ENCODE data around the gene CIB1.
"Not testable (repeated sequence)": the region's sequence is repeated elsewhere in the genome, so short reads cannot be mapped to it uniquely, and the experiment has no call there.

CIB1 gene
- total RNA-seq: 94.3 to 175 reads per million in 2 experiments

DNA sequence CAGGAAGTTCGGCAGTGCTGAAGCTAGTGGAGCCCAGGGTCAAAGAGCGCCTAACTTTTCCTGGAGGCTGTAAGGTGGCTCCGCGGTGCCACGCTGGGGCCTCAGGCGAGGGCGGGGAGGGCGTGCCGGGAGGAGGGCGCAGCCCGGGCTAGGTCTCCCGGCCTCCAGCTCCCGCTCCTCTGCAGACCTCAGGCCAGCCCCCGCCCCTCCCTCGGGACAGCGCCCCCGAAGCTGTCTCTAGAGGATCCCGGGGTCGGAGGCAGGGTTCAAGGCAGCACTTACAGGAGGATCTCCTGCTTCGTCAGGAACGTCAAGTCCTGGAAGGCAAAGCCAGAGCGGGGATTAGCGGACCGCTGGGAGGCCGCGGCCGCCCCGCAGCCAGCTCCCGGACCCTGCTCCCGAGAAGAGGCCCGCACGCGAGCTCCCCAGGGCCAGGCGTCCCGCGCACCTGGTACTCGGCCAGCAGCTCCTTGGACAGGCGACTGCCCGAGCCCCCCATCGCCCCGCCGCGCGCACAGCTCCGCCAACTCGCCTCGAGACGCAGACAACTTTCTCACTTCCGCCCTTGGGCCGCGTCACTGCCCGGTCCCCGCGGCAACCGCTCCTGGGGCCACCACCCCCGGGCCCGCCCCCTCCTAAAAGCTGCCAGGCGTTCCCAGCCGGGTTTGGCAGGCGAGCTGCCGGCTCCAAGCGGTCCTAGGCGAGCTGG lies at the start of gene CIB1:
Gene CIB1 (minus strand): TSS at position 555 of the 709 bp plus-strand sequence. CDS start 56 bp downstream, at position 499.
- peak; percentile 95 for DNase-seq (ENCODE audit: low read depth)

DNA sequence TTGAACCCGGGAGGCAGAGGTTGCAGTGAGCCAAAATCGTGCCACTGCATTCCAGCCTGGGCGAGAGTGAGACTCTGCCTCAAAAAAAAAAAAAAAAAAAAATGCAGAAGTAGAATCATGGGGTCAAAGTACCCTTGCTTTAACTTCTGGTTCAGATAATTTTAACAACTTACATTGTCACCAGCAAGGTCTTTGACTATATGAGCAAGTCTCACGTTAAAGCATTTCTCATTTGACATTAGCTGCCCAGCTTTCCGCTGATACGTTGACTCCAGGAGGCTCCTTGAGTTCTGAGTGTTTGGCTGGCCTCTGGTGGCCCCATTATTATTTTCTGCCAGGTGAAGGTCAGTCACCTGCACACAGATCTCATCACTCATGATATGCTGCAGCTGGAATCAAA lies 47.9 kb upstream of the CIB1 start:
- not testable (repeated sequence) for DNase-seq (ENCODE audit: low read depth)

DNA sequence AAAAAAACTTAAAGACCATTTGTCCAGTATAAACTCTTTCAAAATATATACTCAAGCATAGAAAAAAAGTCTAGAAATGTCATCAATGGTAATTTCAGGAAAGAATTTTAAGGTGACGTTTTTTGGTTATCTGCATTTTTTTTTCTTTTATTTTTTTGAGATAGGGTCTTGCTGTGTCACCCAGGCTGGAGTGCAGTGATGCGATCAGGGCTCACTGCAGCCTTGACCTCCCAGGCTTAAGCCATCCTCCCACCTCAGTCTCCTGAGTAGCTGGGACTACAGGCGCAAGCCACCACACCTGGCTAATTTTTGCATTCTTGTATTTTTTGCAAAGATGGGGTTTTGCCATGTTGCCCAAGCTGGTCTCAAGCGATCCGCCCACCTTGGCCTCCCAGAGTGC lies 47.0 kb upstream of the CIB1 start:
- DNase-seq (ENCODE audit: low read depth): not testable (repeated sequence)

DNA sequence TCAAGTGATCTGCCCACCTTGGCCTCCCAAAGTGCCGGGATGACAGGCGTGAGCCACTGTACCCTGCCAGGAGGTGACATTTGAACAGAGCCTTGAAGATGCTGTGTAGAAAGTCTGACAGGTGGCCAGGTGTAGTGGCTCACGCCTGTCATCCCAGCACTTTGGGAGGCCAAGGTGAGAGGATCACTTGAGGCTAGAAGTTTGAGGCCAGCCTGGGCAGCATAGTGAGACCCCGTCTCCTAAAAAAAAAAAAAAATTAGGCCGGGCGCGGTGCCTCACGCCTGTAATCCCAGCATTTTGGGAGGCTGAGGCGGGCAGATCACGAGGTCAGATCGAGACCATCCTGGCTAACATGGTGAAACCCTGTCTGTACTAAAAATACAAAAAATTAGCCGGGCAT lies 44.7 kb upstream of the CIB1 start:
- not testable (repeated sequence) for DNase-seq (ENCODE audit: low read depth)

DNA sequence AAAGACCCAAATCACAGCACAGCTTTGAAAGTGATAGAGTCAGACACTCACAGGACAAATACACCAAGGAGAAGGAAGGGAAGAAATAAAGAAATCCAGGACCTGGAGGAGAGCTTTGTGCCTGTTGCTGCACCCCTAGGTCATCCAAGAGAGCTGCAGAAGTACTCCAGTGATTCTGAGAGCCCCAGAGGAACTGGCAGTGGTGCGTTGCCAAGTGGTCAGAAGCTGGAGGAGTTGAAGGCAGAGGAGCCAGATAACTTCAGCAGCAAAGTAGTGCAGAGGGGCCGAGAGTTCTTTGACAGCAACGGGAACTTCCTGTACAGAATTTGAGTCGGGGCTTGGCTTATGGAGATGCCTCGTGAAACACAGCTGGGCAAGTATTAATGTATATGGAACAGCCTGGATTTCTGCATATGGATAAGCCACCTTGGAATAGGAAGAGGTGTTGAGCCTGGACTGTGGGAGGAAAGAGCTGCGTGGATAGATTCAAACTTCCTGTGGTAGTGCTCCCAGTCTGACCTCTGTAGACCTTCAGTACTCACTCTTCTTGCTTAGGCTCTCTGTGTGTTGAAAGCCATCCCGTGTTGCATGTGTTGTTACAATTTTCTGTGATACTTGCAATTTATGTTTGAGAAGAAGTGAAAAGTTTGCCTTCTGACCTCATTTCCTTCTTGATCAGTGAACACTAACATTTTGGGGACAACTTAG lies 37.9 kb upstream of the CIB1 start:
- no peak for DNase-seq (ENCODE audit: low read depth)

DNA sequence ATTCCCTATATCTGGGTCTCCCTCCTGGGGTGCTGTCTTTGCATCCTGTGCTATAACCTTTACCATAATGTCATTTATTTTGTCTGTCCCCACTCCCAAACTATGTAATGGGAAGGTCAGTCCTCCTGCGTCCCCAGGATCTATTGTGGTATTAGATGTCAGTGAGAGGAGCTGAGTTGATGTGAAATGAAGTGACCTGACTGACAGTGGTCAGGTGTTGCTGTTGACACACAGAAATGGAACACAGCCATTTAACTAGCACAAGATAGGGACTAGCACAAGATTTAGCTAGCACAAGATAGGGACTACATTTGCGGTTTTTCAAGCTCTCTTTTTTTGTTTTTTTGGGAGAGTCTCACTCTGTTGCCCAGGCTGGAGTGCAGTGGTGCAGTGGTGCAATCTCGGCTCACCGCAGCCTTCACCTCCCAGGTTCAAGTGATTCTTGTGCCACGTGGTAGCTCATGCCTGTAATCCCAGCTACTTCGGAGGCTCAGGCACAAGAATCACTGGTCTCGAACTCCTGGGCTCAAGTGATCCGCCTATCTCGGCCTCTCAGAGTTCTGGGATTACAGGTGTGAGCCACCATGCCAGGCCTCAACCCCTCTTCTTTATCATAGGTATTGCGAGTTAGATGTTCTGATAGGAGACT lies 36.9 kb upstream of the CIB1 start:
- no peak for DNase-seq (ENCODE audit: low read depth)

DNA sequence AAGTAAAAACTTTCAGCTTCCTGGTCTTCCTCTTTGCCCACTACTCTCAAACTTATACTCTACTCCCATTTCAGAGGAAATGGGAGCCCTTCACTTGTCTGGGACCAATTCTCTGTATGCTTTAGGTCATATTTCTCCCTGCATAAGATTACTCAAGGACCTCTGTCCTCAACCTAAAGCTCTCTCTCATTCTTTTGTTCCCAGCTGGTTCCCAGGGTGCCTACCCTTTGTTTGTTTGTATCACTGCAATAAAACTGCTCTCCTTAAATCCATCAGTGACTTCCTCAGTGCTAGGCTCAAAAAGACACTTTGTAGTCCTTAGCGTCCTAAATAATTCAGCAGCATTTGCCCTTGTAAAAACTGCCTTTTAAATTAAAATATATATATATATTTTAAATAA lies 34.7 kb upstream of the CIB1 start:
- no peak for DNase-seq (ENCODE audit: low read depth)

DNA sequence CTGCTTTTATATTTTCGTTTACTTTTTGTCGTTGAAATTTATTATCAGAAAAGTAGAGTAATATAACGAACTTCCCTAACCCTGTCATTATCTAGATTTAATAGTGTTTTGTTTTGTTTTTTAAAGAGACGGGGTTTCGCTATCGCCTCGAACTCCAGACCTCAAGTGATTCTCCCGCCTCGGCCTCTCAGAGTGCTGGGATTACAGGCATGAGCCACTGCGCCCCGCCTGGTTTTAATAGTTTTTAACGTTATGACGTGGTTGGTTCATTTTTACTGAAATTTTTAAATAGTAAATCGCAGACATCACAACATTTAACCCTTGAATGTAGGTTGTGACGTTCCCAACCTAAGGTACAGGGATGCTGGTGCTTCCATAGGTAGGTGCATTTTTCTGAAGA lies 32.7 kb upstream of the CIB1 start:
- no peak for DNase-seq (ENCODE audit: low read depth)

DNA sequence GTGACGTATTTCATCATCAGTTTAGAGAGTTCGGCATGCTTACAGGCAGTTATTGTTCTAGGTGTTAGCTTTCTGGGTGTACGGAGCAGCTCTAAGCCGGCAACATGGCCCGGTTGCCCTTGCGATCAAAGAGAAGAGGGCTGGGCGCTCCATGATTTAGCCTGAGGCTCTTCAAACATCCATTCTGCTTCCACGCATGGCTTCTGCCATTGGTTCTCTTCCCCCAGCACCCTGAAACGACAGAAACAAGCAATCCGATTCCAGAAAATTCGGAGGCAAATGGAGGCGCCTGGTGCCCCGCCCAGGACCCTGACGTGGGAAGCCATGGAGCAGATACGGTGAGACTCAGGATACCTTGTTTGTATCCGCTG lies 32.3 kb upstream of the CIB1 start:
- no peak for DNase-seq (ENCODE audit: low read depth)

DNA sequence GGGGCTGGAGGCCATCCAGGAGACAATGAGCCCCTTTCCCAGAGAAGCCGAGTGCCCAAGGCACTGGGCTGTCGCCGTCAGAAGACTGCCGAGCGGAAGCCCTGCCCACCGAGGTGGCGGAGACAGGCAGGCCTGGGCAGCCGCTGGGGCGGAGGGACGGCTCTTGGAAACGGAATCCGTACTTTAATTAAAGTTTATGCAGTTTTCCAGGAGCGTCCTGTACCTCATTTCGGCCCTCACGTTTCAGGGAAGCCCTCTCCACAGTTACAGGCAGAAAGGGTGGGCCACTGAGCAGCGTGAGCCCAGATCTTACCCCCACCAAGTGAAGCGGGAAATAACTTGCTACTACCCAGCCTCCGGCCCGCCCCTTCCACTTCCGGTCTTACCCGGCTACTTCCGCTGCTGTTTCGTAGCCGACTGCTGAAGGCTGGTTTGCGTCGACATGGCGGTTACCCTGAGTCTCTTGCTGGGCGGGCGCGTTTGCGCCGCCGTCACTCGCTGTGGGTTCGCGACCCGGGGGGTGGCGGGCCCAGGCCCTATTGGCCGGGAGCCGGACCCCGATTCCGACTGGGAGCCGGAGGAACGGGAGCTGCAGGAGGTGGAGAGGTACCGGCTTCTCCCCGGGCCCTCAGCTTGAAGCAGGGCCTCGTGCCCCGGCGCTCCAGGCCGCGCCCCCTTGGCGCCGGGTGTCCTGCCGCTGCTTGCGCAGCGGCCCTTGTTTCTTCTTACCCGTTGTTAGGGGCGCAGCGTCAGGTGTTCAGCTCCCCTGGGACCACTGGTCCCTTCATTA lies 31.7 kb upstream of the CIB1 start, which contains the start of gene NGRN:
Gene NGRN (plus strand): TSS at position 402 of the 790 bp plus-strand sequence. CDS start 41 bp downstream, at position 443.
- DNase-seq (ENCODE audit: low read depth): peak; percentile 85

DNA sequence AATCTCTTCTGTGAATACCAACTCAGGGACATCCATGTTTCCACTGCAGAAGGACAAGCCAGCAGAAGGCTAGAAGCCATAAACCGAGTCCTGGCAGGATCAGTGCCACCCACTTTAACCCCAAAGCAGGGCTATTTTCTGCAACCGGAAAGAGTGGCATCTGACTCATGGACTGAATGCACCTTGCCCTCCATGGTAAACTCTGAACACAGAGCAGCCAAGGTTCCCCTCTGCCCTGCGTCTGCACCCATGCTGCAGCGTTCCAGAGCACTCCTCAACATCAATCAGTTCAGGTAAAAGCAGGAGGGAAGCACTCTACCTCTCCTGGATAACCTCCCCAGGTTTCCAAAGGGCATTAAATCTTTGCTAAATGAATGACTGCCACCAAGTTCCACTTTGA lies 30.9 kb upstream of the CIB1 start:
- no peak for DNase-seq (ENCODE audit: low read depth)

DNA sequence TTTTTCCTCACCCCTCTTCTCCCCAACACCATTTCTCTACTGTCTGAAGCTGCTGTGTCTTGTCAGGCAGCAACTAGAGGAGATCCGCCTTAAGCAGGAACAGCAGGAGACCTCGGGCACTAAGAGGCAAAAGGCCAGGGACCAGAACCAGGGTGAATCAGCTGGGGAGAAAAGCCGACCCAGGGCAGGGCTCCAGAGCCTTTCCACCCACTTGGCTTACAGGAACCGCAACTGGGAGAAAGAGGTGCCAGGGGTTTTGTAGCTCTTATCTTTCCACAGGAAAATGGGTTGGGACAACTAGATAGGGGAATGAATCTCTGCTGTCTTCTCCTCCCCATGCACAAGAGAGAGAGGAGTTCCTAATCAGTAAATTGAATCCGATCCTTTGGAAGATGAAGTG lies 28.7 kb upstream of the CIB1 start:
- no peak for DNase-seq (ENCODE audit: low read depth)

DNA sequence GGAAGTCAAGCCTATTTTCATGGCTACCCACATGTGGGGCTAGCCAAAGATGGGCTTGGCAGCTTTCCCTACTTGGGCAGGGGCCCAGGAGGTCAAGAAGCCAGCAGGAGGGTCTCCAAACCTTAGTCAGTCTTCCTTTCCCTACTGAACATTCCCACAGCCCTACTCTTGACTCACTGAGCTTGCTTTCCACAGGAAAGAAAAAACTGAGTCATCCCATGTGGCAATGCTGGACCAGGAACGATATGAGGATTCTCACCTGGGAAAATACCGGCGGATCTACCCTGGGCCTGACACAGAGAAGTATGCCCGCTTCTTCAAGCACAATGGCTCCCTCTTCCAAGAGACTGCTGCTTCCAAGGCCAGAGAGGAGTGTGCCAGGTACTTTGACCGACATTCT lies 28.1 kb upstream of the CIB1 start:
- DNase-seq (ENCODE audit: low read depth): no peak

DNA sequence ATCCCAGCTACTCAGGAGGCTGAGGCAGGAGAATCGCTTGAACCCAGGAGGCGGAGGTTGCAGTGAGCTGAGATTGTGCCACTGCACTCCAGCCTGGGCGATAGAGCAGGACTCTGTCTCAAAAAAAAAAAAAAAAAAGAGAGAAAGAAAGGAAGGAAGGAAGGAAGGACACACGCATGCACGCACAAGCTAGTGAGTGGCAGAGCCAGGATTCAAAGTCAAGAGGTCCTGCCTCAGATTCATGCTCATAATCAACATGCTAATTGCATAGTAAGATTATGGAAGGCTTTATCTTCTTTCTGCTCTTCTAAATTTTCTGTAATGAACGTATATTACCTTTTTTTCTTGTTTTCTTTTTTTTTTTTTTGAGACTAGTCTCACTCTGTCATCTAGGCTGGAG lies 27.0 kb upstream of the CIB1 start:
- DNase-seq (ENCODE audit: low read depth): not testable (repeated sequence)

DNA sequence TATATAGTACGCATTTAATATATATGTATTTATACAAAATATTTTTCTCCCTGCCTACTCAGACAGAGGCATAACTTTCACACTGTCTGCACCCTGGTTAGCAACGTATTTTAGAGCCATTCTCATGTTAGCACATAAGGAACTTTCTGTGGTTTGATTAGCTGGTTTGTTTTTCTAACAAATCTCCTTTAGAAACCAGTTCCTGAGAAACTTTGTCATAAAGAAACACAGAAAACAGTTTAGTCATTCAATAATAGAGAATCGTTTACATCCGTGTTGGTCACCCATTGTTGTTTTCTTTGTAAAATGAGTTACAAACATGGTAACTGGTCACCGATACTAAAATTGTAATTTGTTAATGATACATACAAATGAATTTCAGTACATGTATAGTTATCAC lies 25.8 kb upstream of the CIB1 start:
- no peak for DNase-seq (ENCODE audit: low read depth)

DNA sequence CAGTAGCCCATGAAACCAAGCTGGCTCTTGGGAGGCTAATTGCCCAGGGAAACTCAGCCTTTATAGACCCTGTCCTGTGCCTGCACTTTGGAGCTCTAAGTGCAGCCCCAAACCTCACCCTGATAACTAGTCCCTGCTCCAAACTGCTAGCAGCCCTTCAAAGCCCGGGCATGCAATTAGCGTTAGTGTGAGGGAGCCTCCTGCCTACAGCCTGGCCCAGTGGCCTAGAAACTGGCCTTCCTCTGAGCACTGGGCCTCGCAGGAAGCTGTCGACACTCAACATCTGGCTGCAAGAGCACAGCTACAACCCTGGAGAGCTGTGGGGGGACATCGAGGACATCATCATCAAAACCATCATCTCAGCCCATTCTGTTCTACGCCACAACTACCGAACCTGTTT lies 24.0 kb upstream of the CIB1 start:
- no peak for DNase-seq (ENCODE audit: low read depth)

DNA sequence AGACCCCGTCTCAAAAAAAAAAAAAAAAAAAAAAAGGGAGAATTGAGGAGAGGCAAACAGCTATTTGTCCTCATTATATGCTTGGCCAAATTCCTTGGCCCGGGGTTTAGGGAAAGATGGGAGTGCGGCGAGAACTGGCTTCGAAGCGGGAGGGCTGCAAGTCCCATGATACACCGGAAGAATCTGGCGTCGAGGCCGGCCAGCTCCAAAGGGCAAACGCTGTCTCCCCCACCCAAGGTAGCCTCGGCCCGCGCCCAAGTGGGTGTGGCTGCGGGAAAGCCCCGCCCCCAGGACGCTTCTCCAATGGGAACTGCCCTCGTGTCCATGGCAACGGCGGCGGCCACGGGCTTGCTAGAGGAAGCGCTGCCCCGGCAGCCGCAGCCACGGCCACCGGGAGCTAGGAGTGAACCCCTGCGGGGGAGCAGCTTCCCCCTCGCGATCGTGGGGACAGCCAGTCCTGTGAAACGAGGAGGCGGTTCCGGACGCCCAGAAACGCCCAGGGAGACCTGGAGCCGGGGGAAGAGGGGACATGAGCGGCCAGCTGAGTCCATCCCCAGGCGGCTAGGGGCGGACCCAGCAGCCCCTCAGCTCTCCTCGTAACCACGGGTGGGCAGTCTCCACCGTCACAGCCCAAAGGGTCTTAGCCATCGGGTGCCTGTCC lies 15.6 kb upstream of the CIB1 start, which contains the start of gene TTLL13:
Gene TTLL13 (plus strand): TSS at position 354 of the 661 bp plus-strand sequence. CDS start 1,075 bp downstream, outside the sequence.
- DNase-seq (ENCODE audit: low read depth): no peak

DNA sequence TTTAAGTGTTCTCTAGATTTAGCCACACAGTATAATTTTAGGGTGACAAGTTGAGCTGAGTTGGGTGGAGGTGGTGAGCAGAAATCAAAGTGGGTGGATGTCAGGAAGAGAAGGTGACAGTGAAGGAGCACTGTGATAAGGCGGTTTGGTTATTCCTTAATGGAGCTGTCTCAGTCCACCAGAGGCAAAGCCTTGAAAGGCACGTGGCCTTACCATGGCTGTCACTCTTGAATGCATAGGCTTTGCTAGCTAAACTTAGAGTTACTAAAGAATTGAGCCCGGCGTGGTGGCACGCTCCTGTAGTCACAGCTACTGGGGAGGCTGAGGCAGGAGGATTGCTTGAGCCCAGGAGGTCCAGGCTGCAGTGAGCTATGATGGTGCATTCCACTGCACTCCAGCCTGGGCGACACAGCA lies 15.1 kb upstream of the CIB1 start:
- no peak for DNase-seq (ENCODE audit: low read depth)

DNA sequence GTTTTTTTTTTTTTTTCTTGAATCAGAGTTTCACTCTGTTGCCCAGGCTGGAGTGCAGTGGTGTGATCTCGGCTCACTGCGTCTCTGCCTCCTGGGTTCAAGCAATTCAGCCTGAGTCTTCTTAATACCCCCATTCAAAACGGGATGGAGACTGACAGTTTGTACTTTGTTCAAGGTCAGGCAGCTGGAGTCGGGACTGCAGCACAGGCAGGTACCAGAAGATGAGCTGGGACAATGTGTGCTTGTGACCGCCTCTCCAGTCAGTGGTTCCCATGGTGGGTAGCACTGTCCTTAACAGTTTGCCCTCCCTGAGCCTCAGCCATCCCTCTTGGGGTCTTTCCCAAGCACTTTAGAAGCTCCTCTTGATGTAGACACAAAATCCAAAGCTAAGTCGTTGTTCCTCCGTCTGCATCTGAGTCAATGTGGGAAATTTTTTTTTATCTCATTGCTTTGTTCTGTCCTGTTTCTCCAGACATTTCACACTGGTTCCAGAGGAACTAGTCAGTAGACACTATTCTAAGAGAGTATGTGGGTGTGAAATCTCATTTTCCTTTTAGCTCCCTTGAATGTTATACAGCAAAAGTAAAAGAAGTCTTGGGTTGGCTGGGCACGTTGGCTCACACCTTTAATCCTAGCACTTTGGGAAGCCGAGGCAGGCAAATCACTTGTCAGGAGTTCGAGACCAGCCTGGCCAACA lies 10.3 kb upstream of the CIB1 start:
- no peak for DNase-seq (ENCODE audit: low read depth)

DNA sequence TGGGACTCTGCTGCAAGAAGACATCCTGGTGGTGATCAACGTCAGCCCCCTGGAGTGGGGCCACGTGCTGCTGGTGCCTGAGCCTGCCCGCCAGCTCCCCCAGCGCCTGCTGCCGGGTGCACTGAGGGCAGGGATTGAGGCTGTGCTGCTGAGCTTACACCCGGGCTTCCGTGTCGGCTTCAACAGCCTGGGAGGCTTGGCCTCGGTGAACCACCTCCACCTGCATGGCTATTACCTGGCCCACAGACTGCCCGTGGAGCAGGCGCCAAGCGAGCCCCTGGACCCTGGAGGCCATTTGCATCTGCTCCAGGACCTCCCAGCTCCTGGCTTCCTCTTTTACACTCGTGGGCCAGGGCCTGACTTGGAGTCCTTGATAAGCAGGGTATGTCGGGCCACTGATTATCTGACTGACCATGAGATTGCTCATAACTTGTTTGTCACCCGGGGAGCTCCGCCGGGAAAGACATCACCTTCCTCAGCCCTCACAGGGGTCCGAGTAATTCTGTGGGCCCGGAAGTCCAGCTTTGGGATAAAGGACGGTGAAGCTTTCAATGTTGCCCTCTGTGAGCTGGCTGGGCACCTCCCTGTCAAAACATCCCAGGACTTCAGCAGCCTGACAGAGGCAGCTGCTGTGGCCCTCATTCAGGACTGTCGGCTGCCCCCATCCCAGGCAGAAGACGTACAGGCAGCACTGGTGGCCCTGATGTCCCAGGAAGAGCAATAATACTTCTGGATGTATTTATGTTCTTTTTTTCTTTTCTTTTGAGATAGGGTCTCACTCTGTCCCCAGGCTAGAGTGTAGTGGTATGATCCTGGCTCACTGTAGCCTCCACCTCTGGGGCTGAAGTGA lies 7.8 kb upstream of the CIB1 start:
- no peak for DNase-seq (ENCODE audit: low read depth)
